ENCODE results near the gene GALNTL6. TPM values are rescaled to one million over a fixed set of nuclear protein-coding genes. Genes with fewer than 3 reads are reported as not detected.

The GALNTL6 gene
- total RNA-seq, 1 experiment from 2014 or later: not detected

- no peak for TF ChIP-seq CTCF (IDR thresholded peaks at IDR 0.05; ENCODE audit: unreplicated experiment)
- peaks cover 15% of the 10 kb centered on the region for H3K4me1 Mint-ChIP-seq (ENCODE audit: insufficient read depth, unreplicated experiment)
- H3K27ac Mint-ChIP-seq (ENCODE audit: low read depth, unreplicated experiment): no peak overlapping the region
- intact Hi-C loops (cut with micrococcal nuclease): no loop called here
- no peak overlapping the region for H3K4me3 Mint-ChIP-seq (ENCODE audit: unreplicated experiment)
- no peaks in the 10 kb centered on the region for H3K27me3 Mint-ChIP-seq (ENCODE audit: insufficient read depth, unreplicated experiment)
- POLR2A ChIA-PET: interaction anchor here (0.7 kb wide), 1 partner anchor 15 kb away, joined by 3 read pairs; no protein-coding TSS in a partner anchor
- H3K36me3 Mint-ChIP-seq (ENCODE audit: insufficient read depth, unreplicated experiment): no peaks in the 10 kb centered on the region
- peaks cover 10% of the 10 kb centered on the region for H3K9me3 Mint-ChIP-seq (ENCODE audit: unreplicated experiment)
- CTCF ChIA-PET: interaction anchor here (0.7 to 0.8 kb wide), 2 partner anchors 9 to 57 kb away, joined by 3 to 4 read pairs; no protein-coding TSS in a partner anchor
- DNase-seq (ENCODE audit: unreplicated experiment): no peak
- BruUV-seq (replicated peaks): no TSS peak
Observed at GRCh38 chr4:172983631-172984030, 1170.4 kb downstream of the GALNTL6 start.

- Mint-ChIP-seq H3K9me3 (ENCODE audit: unreplicated experiment) (peaks cover 10% of the 10 kb centered on the region), H3K27me3 (ENCODE audit: insufficient read depth, unreplicated experiment) (no peaks in the 10 kb centered on the region), H3K27ac (ENCODE audit: low read depth, unreplicated experiment) (no peak overlapping the region), H3K36me3 (ENCODE audit: insufficient read depth, unreplicated experiment) (no peaks in the 10 kb centered on the region), H3K4me1 (ENCODE audit: insufficient read depth, unreplicated experiment) (peaks cover 12% of the 10 kb centered on the region), H3K4me3 (ENCODE audit: unreplicated experiment) (no peak overlapping the region)
- no peak for TF ChIP-seq CTCF (IDR thresholded peaks at IDR 0.05; ENCODE audit: unreplicated experiment)
- CTCF ChIA-PET: no interaction called here
- intact Hi-C loops (cut with micrococcal nuclease): no loop called here
- BruUV-seq (replicated peaks): no TSS peak
- POLR2A ChIA-PET: interaction anchor here (1.0 kb wide), 1 partner anchor 12 kb away, joined by 3 read pairs; no protein-coding TSS in a partner anchor
- no peak for DNase-seq (ENCODE audit: unreplicated experiment)
Observed at GRCh38 chr4:172985552-172985951, 1172.3 kb downstream of the GALNTL6 start.

GRCh38 chr4:172986114-172986513 is 1172.9 kb downstream of the GALNTL6 start:
- H3K4me3 Mint-ChIP-seq (ENCODE audit: unreplicated experiment): no peak overlapping the region
- no peaks in the 10 kb centered on the region for H3K27me3 Mint-ChIP-seq (ENCODE audit: insufficient read depth, unreplicated experiment)
- ChIA-PET CTCF (interaction anchor here (1.1 kb wide), 1 partner anchor 27 kb away, joined by 3 read pairs; no protein-coding TSS in a partner anchor), POLR2A (interaction anchor here (0.7 to 1.2 kb wide), 3 partner anchors 9 to 12 kb away, joined by 3 to 5 read pairs (median 5); no protein-coding TSS in a partner anchor)
- DNase-seq (ENCODE audit: unreplicated experiment): no peak
- H3K27ac Mint-ChIP-seq (ENCODE audit: low read depth, unreplicated experiment): no peak overlapping the region
- intact Hi-C loops (cut with micrococcal nuclease): no loop called here
- TF ChIP-seq CTCF (IDR thresholded peaks at IDR 0.05; ENCODE audit: unreplicated experiment): no peak
- H3K36me3 Mint-ChIP-seq (ENCODE audit: insufficient read depth, unreplicated experiment): no peaks in the 10 kb centered on the region
- peaks cover 12% of the 10 kb centered on the region for H3K4me1 Mint-ChIP-seq (ENCODE audit: insufficient read depth, unreplicated experiment)
- peaks cover 10% of the 10 kb centered on the region for H3K9me3 Mint-ChIP-seq (ENCODE audit: unreplicated experiment)
- no TSS peak for BruUV-seq (replicated peaks)

GRCh38 chr4:172989984-172990820 is 1177.0 kb downstream of the GALNTL6 start:
- Mint-ChIP-seq H3K9me3 (ENCODE audit: unreplicated experiment) (peaks cover 10% of the 10 kb centered on the region), H3K27me3 (ENCODE audit: insufficient read depth, unreplicated experiment) (no peaks in the 10 kb centered on the region), H3K4me3 (ENCODE audit: unreplicated experiment) (no peak overlapping the region), H3K27ac (ENCODE audit: low read depth, unreplicated experiment) (no peak overlapping the region), H3K36me3 (ENCODE audit: insufficient read depth, unreplicated experiment) (no peaks in the 10 kb centered on the region), H3K4me1 (ENCODE audit: insufficient read depth, unreplicated experiment) (no peaks in the 10 kb centered on the region)
- DNase-seq (ENCODE audit: unreplicated experiment): no peak
- CTCF ChIA-PET: interaction anchor here (0.6 kb wide), 2 partner anchors 11 to 515 kb away, joined by 3 to 4 read pairs; no protein-coding TSS in a partner anchor
- intact Hi-C loops (cut with micrococcal nuclease): no loop called here
- no peak for TF ChIP-seq CTCF (IDR thresholded peaks at IDR 0.05; ENCODE audit: unreplicated experiment)
- BruUV-seq (replicated peaks): no TSS peak
- POLR2A ChIA-PET: interaction anchor here (1.2 kb wide), 1 partner anchor 8 kb away, joined by 7 read pairs; no protein-coding TSS in a partner anchor
